HFF-Myc (cell line): ENCODE measurements around the gene HOXA11.
A peak's percentile ranks its signal among the peaks of the same experiment; 100 is the strongest.

ENCODE experiments used
- DNase-seq: peaks from one replicate; pipeline ENCODE4 v3.0.0-alpha.2; 2011; ENCODE audit warnings: low read depth; ENCODE audit errors: extremely low read depth
- H3K4me3 ChIP-seq: replicated peaks from 2 replicates; pipeline ENCODE4 v1.5.1; 2011; ENCODE audit warnings: low read depth, mild to moderate bottlenecking, control low read depth, low read length
- TF ChIP-seq, protein P1 (sequence below): IDR thresholded peaks from 2 replicates; pipeline ENCODE4 v1.5.1; 2012; ENCODE audit warnings: mild to moderate bottlenecking, low read depth, low read length, control low read depth; ENCODE audit errors: missing control alignments

The HOXA11 gene

DNA sequence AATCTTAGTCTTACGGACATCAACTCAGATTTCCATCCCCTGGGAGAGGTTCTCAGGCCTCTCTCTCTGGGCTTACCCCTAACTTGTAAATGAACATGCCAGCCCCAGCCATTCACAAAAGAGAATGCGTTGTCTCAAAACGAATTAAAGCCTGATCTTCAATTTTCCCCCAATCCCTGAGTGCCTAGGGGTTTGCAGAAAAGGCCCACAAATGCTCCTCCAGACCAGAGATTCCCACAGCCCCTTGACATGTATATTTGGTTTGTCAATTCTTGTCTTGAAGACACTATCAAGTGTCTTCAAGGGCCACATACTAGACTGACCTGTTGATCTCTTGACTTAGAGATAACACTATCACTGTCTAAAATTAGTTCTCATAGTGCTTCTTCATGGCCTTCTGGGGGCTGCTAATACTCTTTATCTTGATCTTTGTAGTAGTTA, 26.8 kb upstream of the HOXA11 start:
- no peak for DNase-seq
- TF ChIP-seq, protein P1, sequence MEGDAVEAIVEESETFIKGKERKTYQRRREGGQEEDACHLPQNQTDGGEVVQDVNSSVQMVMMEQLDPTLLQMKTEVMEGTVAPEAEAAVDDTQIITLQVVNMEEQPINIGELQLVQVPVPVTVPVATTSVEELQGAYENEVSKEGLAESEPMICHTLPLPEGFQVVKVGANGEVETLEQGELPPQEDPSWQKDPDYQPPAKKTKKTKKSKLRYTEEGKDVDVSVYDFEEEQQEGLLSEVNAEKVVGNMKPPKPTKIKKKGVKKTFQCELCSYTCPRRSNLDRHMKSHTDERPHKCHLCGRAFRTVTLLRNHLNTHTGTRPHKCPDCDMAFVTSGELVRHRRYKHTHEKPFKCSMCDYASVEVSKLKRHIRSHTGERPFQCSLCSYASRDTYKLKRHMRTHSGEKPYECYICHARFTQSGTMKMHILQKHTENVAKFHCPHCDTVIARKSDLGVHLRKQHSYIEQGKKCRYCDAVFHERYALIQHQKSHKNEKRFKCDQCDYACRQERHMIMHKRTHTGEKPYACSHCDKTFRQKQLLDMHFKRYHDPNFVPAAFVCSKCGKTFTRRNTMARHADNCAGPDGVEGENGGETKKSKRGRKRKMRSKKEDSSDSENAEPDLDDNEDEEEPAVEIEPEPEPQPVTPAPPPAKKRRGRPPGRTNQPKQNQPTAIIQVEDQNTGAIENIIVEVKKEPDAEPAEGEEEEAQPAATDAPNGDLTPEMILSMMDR = no peak
- H3K4me3 ChIP-seq = no peak overlapping the region

DNA sequence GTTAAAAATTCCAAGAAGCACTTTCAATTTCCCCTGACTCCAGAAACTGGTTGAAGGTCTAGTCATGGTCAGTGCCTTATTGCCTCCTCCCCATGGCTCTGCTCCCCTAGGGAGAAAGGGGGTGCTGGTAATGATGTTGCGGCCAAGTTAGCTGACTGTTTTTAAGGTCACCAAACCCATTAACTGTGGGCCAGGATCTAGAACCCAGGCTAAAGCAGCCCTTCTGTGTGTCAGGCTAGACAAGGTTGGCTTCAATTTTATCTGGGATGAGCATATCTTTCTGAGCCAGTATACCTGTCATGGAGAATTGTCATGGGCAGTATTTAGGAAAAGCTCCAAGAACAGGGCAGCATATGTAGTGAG, 26.0 kb upstream of the HOXA11 start:
- DNase-seq = no peak
- TF ChIP-seq, protein P1 = no peak
- no peak overlapping the region for H3K4me3 ChIP-seq

DNA sequence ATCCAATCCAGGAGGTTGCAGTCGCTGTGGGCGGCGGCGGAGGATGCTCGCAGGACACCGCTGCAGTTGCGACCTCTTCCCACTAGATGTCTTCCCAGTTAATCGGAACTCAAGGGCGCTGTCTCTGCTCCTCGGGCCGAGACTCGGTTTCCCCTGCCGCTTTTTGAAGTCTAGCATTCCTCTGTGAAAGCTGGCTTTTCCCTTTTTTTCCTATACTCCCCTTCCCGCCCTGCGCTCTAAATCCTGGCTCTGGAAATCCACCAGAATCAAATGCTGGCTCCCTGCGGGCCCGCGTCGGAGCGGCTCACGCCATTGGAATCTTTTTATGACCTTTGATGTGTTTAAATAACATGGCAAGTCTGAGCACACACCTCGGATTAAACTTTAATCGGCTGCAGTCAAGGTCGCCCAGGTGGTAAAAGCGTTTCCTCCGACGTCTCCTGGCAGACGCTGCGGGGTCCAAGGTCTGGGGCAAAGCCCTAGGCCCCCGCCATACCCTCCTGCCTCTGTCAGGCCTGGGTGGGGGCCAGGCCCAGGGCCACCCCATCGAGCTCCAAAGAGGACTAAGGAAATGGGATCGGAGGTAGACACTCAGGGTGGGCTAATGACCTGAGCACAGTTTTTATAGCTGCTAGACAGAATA, 25.5 kb upstream of the HOXA11 start:
- no peak overlapping the region for H3K4me3 ChIP-seq
- TF ChIP-seq, protein P1 = peak; percentile 69
- DNase-seq = no peak

DNA sequence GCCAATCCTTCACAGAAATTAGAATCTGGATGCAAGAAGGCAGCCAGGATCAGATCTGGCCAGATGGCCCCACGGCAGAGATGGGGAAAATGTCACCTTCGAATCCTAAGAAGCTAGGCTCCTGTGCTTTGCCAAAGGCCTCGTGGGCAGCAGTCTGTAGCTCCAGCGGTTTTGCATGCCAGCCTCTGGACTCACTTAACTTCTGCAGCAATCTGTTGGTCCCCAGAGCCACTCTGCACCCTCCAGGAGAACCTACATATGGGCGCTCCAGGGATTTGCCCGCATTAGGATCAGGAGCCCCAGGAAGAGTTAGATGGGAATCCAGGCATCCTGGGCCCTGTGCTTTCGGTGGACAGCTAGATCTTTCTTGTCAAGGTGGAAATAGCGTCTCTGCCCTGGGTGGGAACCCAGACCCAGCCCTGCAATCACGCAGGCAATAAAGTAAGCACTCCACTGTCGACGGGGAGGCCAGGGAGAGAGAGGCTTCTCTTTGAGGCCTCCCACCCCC, 25.0 kb upstream of the HOXA11 start:
- H3K4me3 ChIP-seq = no peak overlapping the region
- TF ChIP-seq, protein P1 = no peak
- DNase-seq = no peak

DNA sequence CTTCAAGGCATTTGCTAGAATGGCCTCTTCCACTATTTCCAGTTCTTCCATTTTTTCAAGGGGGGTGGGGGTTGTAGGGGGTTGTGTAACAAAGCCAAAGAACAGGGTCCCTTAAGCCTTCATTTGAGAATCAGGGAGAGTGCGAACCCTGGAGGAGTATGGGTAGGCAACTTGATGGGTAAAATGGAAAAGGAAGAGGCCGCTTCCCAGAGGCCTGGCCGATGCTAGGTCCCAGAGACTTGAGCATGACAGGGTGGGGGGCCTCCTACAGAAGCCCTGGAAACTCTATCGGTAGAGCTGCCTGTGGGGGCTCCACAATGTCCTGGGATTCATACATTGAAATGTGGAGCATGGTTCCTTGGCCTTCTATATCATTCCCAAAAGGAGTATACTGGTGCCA, 24.0 kb upstream of the HOXA11 start:
- no peak overlapping the region for H3K4me3 ChIP-seq
- TF ChIP-seq, protein P1 = no peak

DNA sequence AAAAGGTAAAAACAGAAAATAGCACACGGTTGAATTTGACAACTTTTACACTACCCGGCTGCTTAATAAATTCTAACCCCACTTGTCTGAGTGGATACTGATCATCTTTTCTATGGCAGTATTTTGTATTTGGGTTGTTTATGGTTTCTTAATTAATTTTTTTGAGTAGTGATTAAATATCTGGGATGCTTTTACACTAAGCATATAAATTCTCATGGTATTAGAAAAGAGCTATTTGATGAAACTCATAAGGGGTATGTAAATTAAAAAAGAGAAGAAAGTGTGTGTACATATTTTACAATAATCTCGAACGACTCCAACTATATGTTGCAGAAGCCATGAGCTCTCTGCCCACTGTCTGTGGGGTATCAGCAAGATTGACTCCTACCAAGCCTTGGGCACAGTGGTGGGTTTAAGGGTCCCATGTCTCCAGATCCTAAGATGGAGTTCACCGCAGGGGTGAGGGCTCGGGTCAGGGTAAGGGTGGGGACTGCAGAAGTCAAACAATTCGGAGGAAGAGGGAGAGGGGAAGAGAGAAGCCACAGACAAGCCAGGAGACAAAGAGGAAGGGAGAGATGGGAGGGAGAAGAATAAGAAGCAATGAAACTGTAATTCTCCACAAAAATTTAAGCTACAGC, 22.4 kb upstream of the HOXA11 start:
- TF ChIP-seq, protein P1 = no peak
- no peak overlapping the region for H3K4me3 ChIP-seq
- DNase-seq = no peak

More for the DNA sequence above, 24.0 kb upstream of the HOXA11 start:
- DNase-seq = no peak
